ENCODE measurements around the gene ASRGL1. TPM values are rescaled to one million over a fixed set of nuclear protein-coding genes. Genes with fewer than 3 reads are reported as not detected.

Gene ASRGL1
- total and polyA plus RNA-seq, 2 of the 13 experiments (the other 11 are each of a cell fraction or from before 2014, with no cell fraction given): 50.8 to 97.5 TPM

DNA sequence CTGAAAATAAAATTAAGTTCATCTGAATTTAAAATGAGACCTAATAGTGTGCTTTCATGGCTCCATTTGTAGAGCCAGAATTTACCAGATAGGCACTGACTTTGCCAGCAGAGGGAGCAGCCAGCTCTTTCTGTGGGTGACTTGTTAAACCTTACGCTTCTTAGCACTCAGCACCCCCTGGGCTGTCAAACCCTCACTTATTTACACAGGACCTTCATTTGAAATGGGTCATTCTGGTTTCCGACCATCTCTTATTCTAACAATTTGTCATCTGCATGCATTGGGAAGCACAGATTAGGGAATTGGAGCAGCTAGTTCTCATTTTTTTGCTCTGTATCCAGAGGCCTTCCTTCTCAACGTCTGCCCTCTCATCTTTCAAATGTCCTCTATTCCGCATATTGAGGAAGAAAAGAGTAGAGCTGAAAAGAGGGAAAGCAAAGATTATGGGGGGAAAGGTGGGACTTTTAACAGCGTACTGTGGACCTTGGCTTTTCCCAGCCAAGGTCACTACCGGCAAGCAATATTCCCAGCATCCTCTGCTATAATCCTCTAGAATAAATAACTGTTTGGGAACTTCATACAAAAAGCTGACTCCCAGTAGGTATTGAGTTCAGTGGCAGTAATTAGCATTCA lies 3.1 kb downstream of the ASRGL1 start (continued):
- TF ChIP-seq THAP9 (CRISPR knock-in tag; IDR thresholded peaks at IDR 0.05; ENCODE audit: borderline replicate concordance): no peak
- no peak for TF ChIP-seq HNRNPH1 (optimal IDR thresholded peaks at IDR 0.05; ENCODE audit: low read depth, low read length)
- TF ChIP-seq POGZ (CRISPR knock-in tag; IDR thresholded peaks at IDR 0.05): peak; percentile 18; the same call in 1 of the 2 replicates
- no peak for TF ChIP-seq TAF15 (IDR thresholded peaks at IDR 0.05; ENCODE audit: low read depth, low read length, poor library complexity, severe bottlenecking)
- no peak for TF ChIP-seq NFE2L1 (CRISPR knock-in tag; IDR thresholded peaks at IDR 0.05; ENCODE audit: borderline replicate concordance)
- peak; percentile 79 for TF ChIP-seq FOXP4 (CRISPR knock-in tag; IDR thresholded peaks at IDR 0.05)
- no peak for TF ChIP-seq NFE2L2 (IDR thresholded peaks at IDR 0.05; ENCODE audit: low read length)
- TF ChIP-seq ZNF331 (CRISPR knock-in tag; IDR thresholded peaks at IDR 0.05): no peak
- TF ChIP-seq ZNF879 (CRISPR knock-in tag; IDR thresholded peaks at IDR 0.05): no peak
- TF ChIP-seq MIXL1 (CRISPR knock-in tag; IDR thresholded peaks at IDR 0.05): peak; percentile 79
- TF ChIP-seq ZSCAN25 (CRISPR knock-in tag; IDR thresholded peaks at IDR 0.05): no peak
- no peak for TF ChIP-seq ZNF354B (CRISPR knock-in tag; IDR thresholded peaks at IDR 0.05)
- peak; percentile 96 for TF ChIP-seq PPARG (CRISPR knock-in tag; conservative IDR thresholded peaks at IDR 0.05)
- peak; percentile 91 for TF ChIP-seq HNF4A (CRISPR knock-in tag; IDR thresholded peaks at IDR 0.05)
- TF ChIP-seq BRCA1 (CRISPR knock-in tag; IDR thresholded peaks at IDR 0.05): no peak
- peak; percentile 70 for TF ChIP-seq ELF3 (CRISPR knock-in tag; IDR thresholded peaks at IDR 0.05)
- peak; percentile 34; the same call in 1 of the 2 replicates for TF ChIP-seq HMG20B (CRISPR knock-in tag; conservative IDR thresholded peaks at IDR 0.05)
- no peak for TF ChIP-seq ISX (CRISPR knock-in tag; conservative IDR thresholded peaks at IDR 0.05)
- peak; percentile 55 for TF ChIP-seq HDAC2 (CRISPR knock-in tag; IDR thresholded peaks at IDR 0.05)
- TF ChIP-seq FOXA1 (IDR thresholded peaks at IDR 0.05): no peak
- peak; percentile 51; the same call in 1 of the 2 replicates for TF ChIP-seq FOXA1 (CRISPR knock-in tag; IDR thresholded peaks at IDR 0.05)
- no peak for TF ChIP-seq DDIT3 (CRISPR knock-in tag; IDR thresholded peaks at IDR 0.05)
- TF ChIP-seq, protein P1, sequence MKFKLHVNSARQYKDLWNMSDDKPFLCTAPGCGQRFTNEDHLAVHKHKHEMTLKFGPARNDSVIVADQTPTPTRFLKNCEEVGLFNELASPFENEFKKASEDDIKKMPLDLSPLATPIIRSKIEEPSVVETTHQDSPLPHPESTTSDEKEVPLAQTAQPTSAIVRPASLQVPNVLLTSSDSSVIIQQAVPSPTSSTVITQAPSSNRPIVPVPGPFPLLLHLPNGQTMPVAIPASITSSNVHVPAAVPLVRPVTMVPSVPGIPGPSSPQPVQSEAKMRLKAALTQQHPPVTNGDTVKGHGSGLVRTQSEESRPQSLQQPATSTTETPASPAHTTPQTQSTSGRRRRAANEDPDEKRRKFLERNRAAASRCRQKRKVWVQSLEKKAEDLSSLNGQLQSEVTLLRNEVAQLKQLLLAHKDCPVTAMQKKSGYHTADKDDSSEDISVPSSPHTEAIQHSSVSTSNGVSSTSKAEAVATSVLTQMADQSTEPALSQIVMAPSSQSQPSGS (CRISPR knock-in tag; IDR thresholded peaks at IDR 0.05): peak; percentile 53; the same call in 1 of the 2 replicates
- no peak for TF ChIP-seq HOXD1 (CRISPR knock-in tag; IDR thresholded peaks at IDR 0.05)
- TF ChIP-seq XRCC5 (optimal IDR thresholded peaks at IDR 0.05; ENCODE audit: low read length): no peak
- TF ChIP-seq YEATS2 (CRISPR knock-in tag; IDR thresholded peaks at IDR 0.05; ENCODE audit: borderline replicate concordance): no peak
- no peak; the same call in 1 of the 2 replicates for TF ChIP-seq RAD21 (CRISPR knock-in tag; IDR thresholded peaks at IDR 0.05)
- TF ChIP-seq GFI1 (CRISPR knock-in tag; IDR thresholded peaks at IDR 0.05; ENCODE audit: borderline replicate concordance): no peak

All from HepG2 (cell line).